ENCODE measurements around the gene KMO.

GRCh38 chr1:241536304-241536703 is 4.1 kb downstream of the KMO start:
- TF ChIP-seq, protein P1, sequence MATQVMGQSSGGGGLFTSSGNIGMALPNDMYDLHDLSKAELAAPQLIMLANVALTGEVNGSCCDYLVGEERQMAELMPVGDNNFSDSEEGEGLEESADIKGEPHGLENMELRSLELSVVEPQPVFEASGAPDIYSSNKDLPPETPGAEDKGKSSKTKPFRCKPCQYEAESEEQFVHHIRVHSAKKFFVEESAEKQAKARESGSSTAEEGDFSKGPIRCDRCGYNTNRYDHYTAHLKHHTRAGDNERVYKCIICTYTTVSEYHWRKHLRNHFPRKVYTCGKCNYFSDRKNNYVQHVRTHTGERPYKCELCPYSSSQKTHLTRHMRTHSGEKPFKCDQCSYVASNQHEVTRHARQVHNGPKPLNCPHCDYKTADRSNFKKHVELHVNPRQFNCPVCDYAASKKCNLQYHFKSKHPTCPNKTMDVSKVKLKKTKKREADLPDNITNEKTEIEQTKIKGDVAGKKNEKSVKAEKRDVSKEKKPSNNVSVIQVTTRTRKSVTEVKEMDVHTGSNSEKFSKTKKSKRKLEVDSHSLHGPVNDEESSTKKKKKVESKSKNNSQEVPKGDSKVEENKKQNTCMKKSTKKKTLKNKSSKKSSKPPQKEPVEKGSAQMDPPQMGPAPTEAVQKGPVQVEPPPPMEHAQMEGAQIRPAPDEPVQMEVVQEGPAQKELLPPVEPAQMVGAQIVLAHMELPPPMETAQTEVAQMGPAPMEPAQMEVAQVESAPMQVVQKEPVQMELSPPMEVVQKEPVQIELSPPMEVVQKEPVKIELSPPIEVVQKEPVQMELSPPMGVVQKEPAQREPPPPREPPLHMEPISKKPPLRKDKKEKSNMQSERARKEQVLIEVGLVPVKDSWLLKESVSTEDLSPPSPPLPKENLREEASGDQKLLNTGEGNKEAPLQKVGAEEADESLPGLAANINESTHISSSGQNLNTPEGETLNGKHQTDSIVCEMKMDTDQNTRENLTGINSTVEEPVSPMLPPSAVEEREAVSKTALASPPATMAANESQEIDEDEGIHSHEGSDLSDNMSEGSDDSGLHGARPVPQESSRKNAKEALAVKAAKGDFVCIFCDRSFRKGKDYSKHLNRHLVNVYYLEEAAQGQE (IDR thresholded peaks at IDR 0.05; ENCODE audit: insufficient read depth in 1 of 2, low read depth in 2 of 2, low read length in 2 of 2): no peak
- no peak for TF ChIP-seq SIN3A (IDR thresholded peaks at IDR 0.05; ENCODE audit: borderline replicate concordance, insufficient read depth, low read length)

All from PFSK-1 (cell line).